GM19193 (cell line): ENCODE data around the gene QSOX1.

ENCODE experiments used
- POLR2A ChIP-seq: IDR thresholded peaks from 4 replicates; pipeline ENCODE4 v1.6.1; 2011; ENCODE audit not compliant: insufficient read depth, insufficient read length; ENCODE audit errors: extremely low read depth

The QSOX1 gene

GRCh38 chr1:180163041-180163440 lies 8.4 kb downstream of the QSOX1 start:
- no peak for TF ChIP-seq POLR2A

- TF ChIP-seq POLR2A = no peak
Measured at GRCh38 chr1:180165096-180165495, 10.4 kb downstream of the QSOX1 start.

GRCh38 chr1:180165509-180166435 lies 11.1 kb downstream of the QSOX1 start:
- TF ChIP-seq POLR2A = no peak

- TF ChIP-seq POLR2A = no peak
Measured at GRCh38 chr1:180166436-180166800, 11.7 kb downstream of the QSOX1 start.

GRCh38 chr1:180167021-180167701 lies 12.5 kb downstream of the QSOX1 start:
- no peak for TF ChIP-seq POLR2A

- no peak for TF ChIP-seq POLR2A
Measured at GRCh38 chr1:180167721-180168467, 13.2 kb downstream of the QSOX1 start.

GRCh38 chr1:180168786-180169639 lies 14.3 kb downstream of the QSOX1 start:
- no peak for TF ChIP-seq POLR2A

GRCh38 chr1:180169640-180170195 lies 15.0 kb downstream of the QSOX1 start:
- no peak for TF ChIP-seq POLR2A

GRCh38 chr1:180170546-180171151 lies 16.0 kb downstream of the QSOX1 start:
- TF ChIP-seq POLR2A = no peak

- no peak for TF ChIP-seq POLR2A
Measured at GRCh38 chr1:180171691-180172090, 17.0 kb downstream of the QSOX1 start.

- TF ChIP-seq POLR2A = no peak
Measured at GRCh38 chr1:180173451-180173850, 18.8 kb downstream of the QSOX1 start.

- no peak for TF ChIP-seq POLR2A
Measured at GRCh38 chr1:180173952-180174351, 19.3 kb downstream of the QSOX1 start.

GRCh38 chr1:180175291-180175690 lies 20.6 kb downstream of the QSOX1 start:
- TF ChIP-seq POLR2A = no peak

- no peak for TF ChIP-seq POLR2A
Measured at GRCh38 chr1:180175806-180176205, 21.1 kb downstream of the QSOX1 start.
